IPS DF 6.9 (cell line): Measurements from ENCODE around the gene CENPU.

Experiments used
- DNase-seq: peaks from one replicate; pipeline ENCODE4 v3.0.0-alpha.2; 2013; ENCODE audit warnings: low read depth, low spot score
- H3K27ac ChIP-seq: one replicate; pipeline ENCODE4 v1.5.1; 2013; ENCODE audit warnings: low read length, control low read depth
- H3K27me3 ChIP-seq: 2 replicates; pipeline ENCODE4 v1.6.1; 2013; ENCODE audit warnings: mild to moderate bottlenecking, low read length; ENCODE audit not compliant: control insufficient read depth, insufficient read depth
- H3K36me3 ChIP-seq: 2 replicates; pipeline ENCODE4 v1.6.1; 2013; ENCODE audit warnings: low read length; ENCODE audit not compliant: control insufficient read depth, insufficient read depth
- H3K4me1 ChIP-seq: 2 replicates; pipeline ENCODE4 v1.6.1; 2013; ENCODE audit warnings: low read length; ENCODE audit not compliant: control insufficient read depth, insufficient read depth
- H3K4me3 ChIP-seq: 2 replicates; pipeline ENCODE4 v1.5.1; 2013; ENCODE audit warnings: mild to moderate bottlenecking, low read length
- H3K9me3 ChIP-seq: 2 replicates; pipeline ENCODE4 v1.6.1; 2013; ENCODE audit warnings: low read length, inconsistent platforms; ENCODE audit not compliant: control insufficient read depth, insufficient read depth
- WGBS: extraction: QIAGEN DNeasy Blood & Tissue Kit; methylation state at CpG from one replicate; pipeline ENCODE4 v1.1.7; 2013; ENCODE audit warnings: mixed read lengths, missing lambda C conversion rate; ENCODE audit not compliant: insufficient read length, insufficient coverage; 5-methylcytosine and 5-hydroxymethylcytosine counted together

Gene CENPU

GRCh38 chr4:184715526-184715925 lies 18.4 kb downstream of the CENPU start:
- DNase-seq, result no peak
- H3K4me3 ChIP-seq, result no peak overlapping the region
- WGBS, result no CpG with 5 or more reads among the region's 4 CpGs
- no peaks in the 10 kb centered on the region for H3K27me3 ChIP-seq
- H3K36me3 ChIP-seq, result peaks cover 12% of the 10 kb centered on the region; the same call in 1 of the 2 replicates
- H3K4me1 ChIP-seq, result no peaks in the 10 kb centered on the region
- H3K9me3 ChIP-seq, result no peaks in the 10 kb centered on the region
- no peak overlapping the region for H3K27ac ChIP-seq

GRCh38 chr4:184713887-184714286 lies 20.0 kb downstream of the CENPU start:
- Histone ChIP-seq H3K9me3 (no peaks in the 10 kb centered on the region), H3K27ac (no peak overlapping the region), H3K4me1 (no peaks in the 10 kb centered on the region), H3K36me3 (peaks cover 10% of the 10 kb centered on the region; the same call in 1 of the 2 replicates), H3K27me3 (no peaks in the 10 kb centered on the region), H3K4me3 (no peak overlapping the region)
- DNase-seq, result no peak
- no CpG with 5 or more reads among the region's 2 CpGs for WGBS

- Histone ChIP-seq H3K9me3 (no peaks in the 10 kb centered on the region), H3K4me1 (no peaks in the 10 kb centered on the region), H3K27me3 (no peaks in the 10 kb centered on the region), H3K4me3 (no peak overlapping the region), H3K27ac (no peak overlapping the region), H3K36me3 (peaks cover 6% of the 10 kb centered on the region; the same call in 1 of the 2 replicates)
- DNase-seq, result no peak
Observed at GRCh38 chr4:184712322-184712721, 21.6 kb downstream of the CENPU start.

- Histone ChIP-seq H3K36me3 (peaks cover 13% of the 10 kb centered on the region; the same call in 1 of the 2 replicates), H3K27ac (no peak overlapping the region), H3K9me3 (no peaks in the 10 kb centered on the region), H3K4me3 (no peak overlapping the region), H3K27me3 (no peaks in the 10 kb centered on the region), H3K4me1 (no peaks in the 10 kb centered on the region)
- no CpG with 5 or more reads among the region's 1 CpG for WGBS
- no peak for DNase-seq
Observed at GRCh38 chr4:184706453-184706852, 27.4 kb downstream of the CENPU start.

- no peak for DNase-seq
- Histone ChIP-seq H3K4me1 (no peaks in the 10 kb centered on the region), H3K9me3 (no peaks in the 10 kb centered on the region), H3K27me3 (no peaks in the 10 kb centered on the region), H3K36me3 (peaks cover 15% of the 10 kb centered on the region; the same call in 1 of the 2 replicates), H3K27ac (no peak overlapping the region), H3K4me3 (no peak overlapping the region)
- 100% methylated on average over 1 of the region's 5 CpGs for WGBS
Observed at GRCh38 chr4:184705692-184706091, 28.2 kb downstream of the CENPU start.

- Histone ChIP-seq H3K4me3 (no peak overlapping the region), H3K9me3 (no peaks in the 10 kb centered on the region), H3K27me3 (no peaks in the 10 kb centered on the region), H3K27ac (no peak overlapping the region), H3K36me3 (peaks cover 22% of the 10 kb centered on the region), H3K4me1 (no peaks in the 10 kb centered on the region)
- WGBS, result no CpG with 5 or more reads among the region's 2 CpGs
- no peak for DNase-seq
Observed at GRCh38 chr4:184702114-184702513, 31.8 kb downstream of the CENPU start.

GRCh38 chr4:184699941-184700340 lies 34.0 kb downstream of the CENPU start:
- no CpG with 5 or more reads among the region's 4 CpGs for WGBS

GRCh38 chr4:184697956-184698355 lies 35.9 kb downstream of the CENPU start:
- WGBS, result no CpG with 5 or more reads among the region's 3 CpGs
- H3K27ac ChIP-seq, result no peak overlapping the region
- no peak for DNase-seq

More at GRCh38 chr4:184699941-184700340, 34.0 kb downstream of the CENPU start:
- H3K9me3 ChIP-seq, result no peaks in the 10 kb centered on the region
- no peak for DNase-seq
- no peak overlapping the region for H3K27ac ChIP-seq
- no peaks in the 10 kb centered on the region for H3K4me1 ChIP-seq
- no peaks in the 10 kb centered on the region for H3K27me3 ChIP-seq
- no peak overlapping the region for H3K4me3 ChIP-seq
- H3K36me3 ChIP-seq, result peaks cover 19% of the 10 kb centered on the region

GRCh38 chr4:184695178-184695896 lies 38.6 kb downstream of the CENPU start:
- peaks cover 5% of the 10 kb centered on the region for H3K36me3 ChIP-seq

More at GRCh38 chr4:184697956-184698355, 35.9 kb downstream of the CENPU start:
- Histone ChIP-seq H3K36me3 (peaks cover 11% of the 10 kb centered on the region), H3K9me3 (no peaks in the 10 kb centered on the region), H3K4me1 (no peaks in the 10 kb centered on the region), H3K4me3 (no peak overlapping the region), H3K27me3 (no peaks in the 10 kb centered on the region)

GRCh38 chr4:184694412-184694956 lies 39.4 kb downstream of the CENPU start:
- Histone ChIP-seq H3K4me1 (no peaks in the 10 kb centered on the region), H3K27ac (no peak overlapping the region), H3K9me3 (no peaks in the 10 kb centered on the region), H3K36me3 (no peaks in the 10 kb centered on the region; the same call in 1 of the 2 replicates), H3K27me3 (no peaks in the 10 kb centered on the region), H3K4me3 (no peak overlapping the region)
- DNase-seq, result no peak

More at GRCh38 chr4:184695178-184695896, 38.6 kb downstream of the CENPU start:
- Histone ChIP-seq H3K27me3 (no peaks in the 10 kb centered on the region), H3K9me3 (no peaks in the 10 kb centered on the region), H3K4me3 (no peak overlapping the region), H3K4me1 (no peaks in the 10 kb centered on the region), H3K27ac (no peak overlapping the region)
- DNase-seq, result no peak
- no CpG with 5 or more reads among the region's 3 CpGs for WGBS

GRCh38 chr4:184693056-184693455 lies 40.8 kb downstream of the CENPU start:
- no peak overlapping the region for H3K27ac ChIP-seq
- WGBS, result no CpG with 5 or more reads among the region's 5 CpGs
- H3K4me3 ChIP-seq, result no peak overlapping the region
- H3K27me3 ChIP-seq, result no peaks in the 10 kb centered on the region
- H3K9me3 ChIP-seq, result no peaks in the 10 kb centered on the region
- no peaks in the 10 kb centered on the region for H3K4me1 ChIP-seq
- no peaks in the 10 kb centered on the region; the same call in 1 of the 2 replicates for H3K36me3 ChIP-seq
- DNase-seq, result no peak
